Measurements from ENCODE around the gene NOL9. TPM values are rescaled to one million over a fixed set of nuclear protein-coding genes. Genes with fewer than 3 reads are reported as not detected.

Gene NOL9
- total and polyA plus RNA-seq, 2 of the 13 experiments (the other 11 are each of a cell fraction or from before 2014, with no cell fraction given) = 18.0 to 24.7 TPM

- TF ChIP-seq, protein P1, sequence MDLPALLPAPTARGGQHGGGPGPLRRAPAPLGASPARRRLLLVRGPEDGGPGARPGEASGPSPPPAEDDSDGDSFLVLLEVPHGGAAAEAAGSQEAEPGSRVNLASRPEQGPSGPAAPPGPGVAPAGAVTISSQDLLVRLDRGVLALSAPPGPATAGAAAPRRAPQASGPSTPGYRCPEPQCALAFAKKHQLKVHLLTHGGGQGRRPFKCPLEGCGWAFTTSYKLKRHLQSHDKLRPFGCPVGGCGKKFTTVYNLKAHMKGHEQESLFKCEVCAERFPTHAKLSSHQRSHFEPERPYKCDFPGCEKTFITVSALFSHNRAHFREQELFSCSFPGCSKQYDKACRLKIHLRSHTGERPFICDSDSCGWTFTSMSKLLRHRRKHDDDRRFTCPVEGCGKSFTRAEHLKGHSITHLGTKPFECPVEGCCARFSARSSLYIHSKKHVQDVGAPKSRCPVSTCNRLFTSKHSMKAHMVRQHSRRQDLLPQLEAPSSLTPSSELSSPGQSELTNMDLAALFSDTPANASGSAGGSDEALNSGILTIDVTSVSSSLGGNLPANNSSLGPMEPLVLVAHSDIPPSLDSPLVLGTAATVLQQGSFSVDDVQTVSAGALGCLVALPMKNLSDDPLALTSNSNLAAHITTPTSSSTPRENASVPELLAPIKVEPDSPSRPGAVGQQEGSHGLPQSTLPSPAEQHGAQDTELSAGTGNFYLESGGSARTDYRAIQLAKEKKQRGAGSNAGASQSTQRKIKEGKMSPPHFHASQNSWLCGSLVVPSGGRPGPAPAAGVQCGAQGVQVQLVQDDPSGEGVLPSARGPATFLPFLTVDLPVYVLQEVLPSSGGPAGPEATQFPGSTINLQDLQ (CRISPR knock-in tag; IDR thresholded peaks at IDR 0.05) = no peak
- TF ChIP-seq, protein P2, sequence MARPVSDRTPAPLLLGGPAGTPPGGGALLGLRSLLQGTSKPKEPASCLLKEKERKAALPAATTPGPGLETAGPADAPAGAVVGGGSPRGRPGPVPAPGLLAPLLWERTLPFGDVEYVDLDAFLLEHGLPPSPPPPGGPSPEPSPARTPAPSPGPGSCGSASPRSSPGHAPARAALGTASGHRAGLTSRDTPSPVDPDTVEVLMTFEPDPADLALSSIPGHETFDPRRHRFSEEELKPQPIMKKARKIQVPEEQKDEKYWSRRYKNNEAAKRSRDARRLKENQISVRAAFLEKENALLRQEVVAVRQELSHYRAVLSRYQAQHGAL (CRISPR knock-in tag; IDR thresholded peaks at IDR 0.05; ENCODE audit: not compliant biosample characterization) = peak; percentile 66
- TF ChIP-seq ZNF510 (CRISPR knock-in tag; IDR thresholded peaks at IDR 0.05; ENCODE audit: low read depth) = no peak
- no peak for TF ChIP-seq CENPBD1 (CRISPR knock-in tag; IDR thresholded peaks at IDR 0.05; ENCODE audit: borderline replicate concordance, low read depth)
- TF ChIP-seq NCOR1 (IDR thresholded peaks at IDR 0.05; ENCODE audit: borderline replicate concordance, low read length) = no peak
- no peak for TF ChIP-seq ZNF124 (CRISPR knock-in tag; IDR thresholded peaks at IDR 0.05)
- no peak for TF ChIP-seq ZNF569 (CRISPR knock-in tag; IDR thresholded peaks at IDR 0.05; ENCODE audit: borderline replicate concordance)
- no peak; the same call in 1 of the 2 replicates for TF ChIP-seq TFE3 (CRISPR knock-in tag; IDR thresholded peaks at IDR 0.05)
- TF ChIP-seq ZSCAN31 (CRISPR knock-in tag; IDR thresholded peaks at IDR 0.05; ENCODE audit: low read depth) = peak; percentile 60; the same call in 1 of the 2 replicates
- TF ChIP-seq ZSCAN20 (CRISPR knock-in tag; IDR thresholded peaks at IDR 0.05; ENCODE audit: borderline replicate concordance) = peak; percentile 41; the same call in 1 of the 2 replicates
- no peak; the same call in 1 of the 2 replicates for TF ChIP-seq E2F1 (CRISPR knock-in tag; IDR thresholded peaks at IDR 0.05)
- TF ChIP-seq SOX5 (CRISPR knock-in tag; IDR thresholded peaks at IDR 0.05; ENCODE audit: borderline replicate concordance) = no peak
- peak; percentile 57 for TF ChIP-seq MXD4 (CRISPR knock-in tag; IDR thresholded peaks at IDR 0.05)
- TF ChIP-seq POLR2A (IDR thresholded peaks at IDR 0.05; ENCODE audit: insufficient read depth in 1 of 2, low read depth in 2 of 2, low read length in 2 of 2) = no peak
- peak; percentile 82 for TF ChIP-seq AGO2 (optimal IDR thresholded peaks at IDR 0.05; ENCODE audit: low read depth, low read length)
- peak; percentile 56; the same call in 1 of the 2 replicates for TF ChIP-seq ZNF773 (CRISPR knock-in tag; IDR thresholded peaks at IDR 0.05; ENCODE audit: borderline replicate concordance)
- TF ChIP-seq ZNF350 (CRISPR knock-in tag; IDR thresholded peaks at IDR 0.05; ENCODE audit: borderline replicate concordance, low read depth) = no peak
- TF ChIP-seq MYNN (CRISPR knock-in tag; IDR thresholded peaks at IDR 0.05; ENCODE audit: low read depth) = no peak
- peak; percentile 88; the same call in 1 of the 2 replicates for TF ChIP-seq ZNF235 (CRISPR knock-in tag; IDR thresholded peaks at IDR 0.05; ENCODE audit: borderline replicate concordance)
Measured at GRCh38 chr1:6601923-6602668, 47.8 kb upstream of the NOL9 start (continued).
